Ecto neural progenitor cell (in vitro differentiated cells): ENCODE measurements around the gene CHD8.

ENCODE experiments used
- DNase-seq: peaks from one replicate; pipeline ENCODE4 v3.0.0-alpha.2; 2018; ENCODE audit warnings: low spot score

The CHD8 gene

GRCh38 chr14:21369949-21370679, 85.8 kb downstream of the CHD8 start:
- DNase-seq = no peak

DNA sequence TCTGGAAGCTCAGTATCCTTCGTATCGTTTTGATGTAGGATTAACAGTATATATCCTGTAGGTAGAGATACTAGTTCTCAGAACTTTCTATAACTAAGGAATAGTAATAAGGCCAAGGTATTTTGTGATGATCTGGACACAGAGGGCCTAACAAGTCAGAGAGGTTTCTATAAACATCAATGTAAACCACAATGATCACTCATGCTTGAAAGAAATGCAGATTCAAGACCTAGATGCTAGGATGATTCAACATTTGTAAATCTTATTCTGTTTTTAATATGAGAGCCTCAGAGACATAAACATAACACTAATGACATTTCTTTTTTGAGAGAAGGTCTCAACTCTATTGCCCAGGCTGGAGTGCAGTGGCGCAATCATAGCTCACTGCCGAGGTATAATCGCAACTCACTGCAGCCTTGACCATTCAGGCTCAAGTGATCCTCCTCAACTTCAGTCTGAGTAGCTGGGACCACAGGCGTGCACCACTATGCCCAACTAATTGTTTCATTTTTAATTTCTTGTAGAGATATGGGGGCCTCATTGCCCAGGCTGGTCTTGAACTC, 88.3 kb downstream of the CHD8 start:
- DNase-seq = no peak

DNA sequence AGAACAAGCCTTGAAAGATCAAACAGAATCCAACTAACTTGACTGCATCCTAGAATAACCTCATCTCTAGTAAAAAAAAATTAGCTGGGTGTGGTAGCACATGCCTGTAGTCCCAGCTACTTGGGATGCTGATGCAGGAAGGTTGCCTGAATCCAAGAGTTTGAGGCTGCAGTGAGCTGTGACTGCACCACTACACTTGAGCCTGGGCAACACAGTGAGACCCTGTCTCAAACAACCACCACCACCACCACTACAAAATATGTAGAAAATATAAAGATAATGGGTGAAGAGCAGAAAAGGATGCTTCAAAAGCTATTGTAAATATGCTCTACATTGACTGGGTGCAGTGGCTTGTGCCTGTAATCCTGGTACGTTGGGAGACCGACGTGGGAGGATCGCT, 99.4 kb downstream of the CHD8 start:
- DNase-seq = no peak

- no peak for DNase-seq
Observed at GRCh38 chr14:21352587-21352986, 103.3 kb downstream of the CHD8 start.

DNA sequence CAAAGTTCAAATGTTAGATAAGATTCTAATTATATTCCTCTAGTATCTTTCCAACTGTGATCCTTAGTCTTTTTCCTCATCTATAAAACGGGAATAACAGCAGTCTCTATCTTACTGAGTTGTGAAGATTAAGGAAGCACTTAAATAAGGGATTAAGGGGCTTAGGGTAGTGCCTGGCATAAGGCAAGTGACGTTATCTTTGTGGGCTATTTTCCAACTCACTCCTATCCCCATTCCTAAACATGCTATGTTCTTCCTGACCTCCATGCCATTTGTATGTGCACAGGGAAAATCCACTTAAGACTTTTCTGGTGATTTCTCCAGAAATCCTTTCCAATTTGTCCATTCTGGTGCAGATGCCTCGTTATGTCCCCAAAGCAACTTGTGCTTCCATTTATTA, 105.4 kb downstream of the CHD8 start:
- DNase-seq = no peak

- DNase-seq = no peak
Observed at GRCh38 chr14:21347201-21347600, 108.7 kb downstream of the CHD8 start.

GRCh38 chr14:21346532-21347135, 109.3 kb downstream of the CHD8 start:
- DNase-seq = no peak

DNA sequence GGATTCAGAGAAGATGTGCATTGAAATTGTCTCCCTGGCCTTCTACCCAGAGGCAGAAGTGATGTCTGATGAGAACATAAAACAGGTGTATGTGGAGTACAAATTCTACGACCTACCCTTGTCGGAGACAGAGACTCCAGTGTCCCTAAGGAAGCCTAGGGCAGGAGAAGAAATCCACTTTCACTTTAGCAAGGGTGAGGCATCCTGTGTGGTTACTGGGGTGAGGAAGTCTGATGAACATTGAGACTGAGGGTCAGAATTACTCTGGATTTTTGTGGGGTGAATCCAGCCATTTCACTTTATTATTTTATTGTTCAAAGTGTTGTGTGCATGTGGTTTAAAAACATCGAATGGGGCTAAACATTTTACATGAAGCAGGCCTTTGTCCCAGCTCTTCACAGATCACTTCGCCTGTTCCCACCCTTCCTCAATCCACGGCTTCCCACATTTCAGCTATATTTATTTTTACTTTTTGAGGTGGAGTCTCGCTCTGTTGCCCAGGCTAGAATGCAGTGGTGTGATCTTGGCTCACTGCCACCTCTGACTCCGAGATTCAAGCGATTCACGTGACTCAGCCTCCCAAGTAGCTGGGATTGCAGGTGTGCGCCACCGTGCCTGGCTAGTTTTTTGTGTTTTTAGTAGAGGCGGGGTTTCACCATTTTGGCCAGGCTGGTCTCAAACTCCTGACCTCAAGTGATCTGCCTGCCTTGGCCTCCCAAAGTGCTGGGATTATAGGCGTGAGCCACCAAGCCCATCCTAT, 112.7 kb downstream of the CHD8 start:
- no peak for DNase-seq
